ENCODE results near the gene C14orf180.
"Not testable (repeated sequence)": the region's sequence is repeated elsewhere in the genome, so short reads cannot be mapped to it uniquely, and the experiment has no call there.

C14orf180 gene

GRCh38 chr14:104576232-104576969, 3.2 kb upstream of the C14orf180 start:
- Histone ChIP-seq H3K4me1 (ENCODE audit: insufficient read depth, low read length) (no peaks in the 10 kb centered on the region), H3K9me3 (ENCODE audit: control insufficient read depth, insufficient read depth, low read length) (no peaks in the 10 kb centered on the region), H3K36me3 (ENCODE audit: insufficient read depth, low read length) (no peaks in the 10 kb centered on the region), H3K9ac (ENCODE audit: low read depth, low read length) (no peak overlapping the region)

- Histone ChIP-seq H3K36me3 (ENCODE audit: insufficient read depth, low read length) (no peaks in the 10 kb centered on the region), H3K9ac (ENCODE audit: low read depth, low read length) (no peak overlapping the region), H3K4me1 (ENCODE audit: insufficient read depth, low read length) (no peaks in the 10 kb centered on the region)
Measured at GRCh38 chr14:104576970-104577332, 2.6 kb upstream of the C14orf180 start.

GRCh38 chr14:104577426-104577825, 2.1 kb upstream of the C14orf180 start:
- no peaks in the 10 kb centered on the region for H3K4me1 ChIP-seq (ENCODE audit: insufficient read depth, low read length)
- H3K9me3 ChIP-seq (ENCODE audit: control insufficient read depth, insufficient read depth, low read length): no peaks in the 10 kb centered on the region
- H3K9ac ChIP-seq (ENCODE audit: low read depth, low read length): no peak overlapping the region
- no peaks in the 10 kb centered on the region for H3K36me3 ChIP-seq (ENCODE audit: insufficient read depth, low read length)

More at GRCh38 chr14:104576970-104577332, 2.6 kb upstream of the C14orf180 start:
- no peaks in the 10 kb centered on the region for H3K9me3 ChIP-seq (ENCODE audit: control insufficient read depth, insufficient read depth, low read length)

GRCh38 chr14:104577847-104578301, 1.7 kb upstream of the C14orf180 start:
- H3K9me3 ChIP-seq (ENCODE audit: control insufficient read depth, insufficient read depth, low read length): no peaks in the 10 kb centered on the region
- no peak overlapping the region for H3K9ac ChIP-seq (ENCODE audit: low read depth, low read length)
- H3K36me3 ChIP-seq (ENCODE audit: insufficient read depth, low read length): no peaks in the 10 kb centered on the region
- H3K4me1 ChIP-seq (ENCODE audit: insufficient read depth, low read length): no peaks in the 10 kb centered on the region

- H3K9ac ChIP-seq (ENCODE audit: low read depth, low read length): no peak overlapping the region
- H3K36me3 ChIP-seq (ENCODE audit: insufficient read depth, low read length): no peaks in the 10 kb centered on the region
- H3K4me1 ChIP-seq (ENCODE audit: insufficient read depth, low read length): no peaks in the 10 kb centered on the region
- no peaks in the 10 kb centered on the region for H3K9me3 ChIP-seq (ENCODE audit: control insufficient read depth, insufficient read depth, low read length)
Measured at GRCh38 chr14:104578321-104578720, 1.2 kb upstream of the C14orf180 start.

GRCh38 chr14:104579939-104580338, 375 bp downstream of the C14orf180 start:
- not testable (repeated sequence) for H3K9me3 ChIP-seq (ENCODE audit: control insufficient read depth, insufficient read depth, low read length); H3K9ac ChIP-seq (ENCODE audit: low read depth, low read length); H3K4me1 ChIP-seq (ENCODE audit: insufficient read depth, low read length); H3K36me3 ChIP-seq (ENCODE audit: insufficient read depth, low read length)

- Histone ChIP-seq H3K9ac (ENCODE audit: low read depth, low read length) (no peak overlapping the region), H3K36me3 (ENCODE audit: insufficient read depth, low read length) (no peaks in the 10 kb centered on the region), H3K4me1 (ENCODE audit: insufficient read depth, low read length) (no peaks in the 10 kb centered on the region), H3K9me3 (ENCODE audit: control insufficient read depth, insufficient read depth, low read length) (no peaks in the 10 kb centered on the region)
Measured at GRCh38 chr14:104580961-104581360, 1.4 kb downstream of the C14orf180 start.

GRCh38 chr14:104581521-104581920, 2.0 kb downstream of the C14orf180 start:
- no peaks in the 10 kb centered on the region for H3K36me3 ChIP-seq (ENCODE audit: insufficient read depth, low read length)
- H3K4me1 ChIP-seq (ENCODE audit: insufficient read depth, low read length): no peaks in the 10 kb centered on the region

GRCh38 chr14:104582005-104582404, 2.4 kb downstream of the C14orf180 start:
- Histone ChIP-seq H3K4me1 (ENCODE audit: insufficient read depth, low read length) (no peaks in the 10 kb centered on the region), H3K9ac (ENCODE audit: low read depth, low read length) (no peak overlapping the region), H3K9me3 (ENCODE audit: control insufficient read depth, insufficient read depth, low read length) (no peaks in the 10 kb centered on the region), H3K36me3 (ENCODE audit: insufficient read depth, low read length) (no peaks in the 10 kb centered on the region)

More at GRCh38 chr14:104581521-104581920, 2.0 kb downstream of the C14orf180 start:
- Histone ChIP-seq H3K9ac (ENCODE audit: low read depth, low read length) (no peak overlapping the region), H3K9me3 (ENCODE audit: control insufficient read depth, insufficient read depth, low read length) (no peaks in the 10 kb centered on the region)

- no peaks in the 10 kb centered on the region; the same call in 1 of the 2 replicates for H3K4me1 ChIP-seq (ENCODE audit: insufficient read depth, low read length)
- no peak overlapping the region for H3K9ac ChIP-seq (ENCODE audit: low read depth, low read length)
- no peaks in the 10 kb centered on the region for H3K9me3 ChIP-seq (ENCODE audit: control insufficient read depth, insufficient read depth, low read length)
- H3K36me3 ChIP-seq (ENCODE audit: insufficient read depth, low read length): no peaks in the 10 kb centered on the region
Measured at GRCh38 chr14:104582662-104583061, 3.1 kb downstream of the C14orf180 start.

GRCh38 chr14:104583424-104584306, 4.1 kb downstream of the C14orf180 start:
- Histone ChIP-seq H3K36me3 (ENCODE audit: insufficient read depth, low read length) (no peaks in the 10 kb centered on the region), H3K9me3 (ENCODE audit: control insufficient read depth, insufficient read depth, low read length) (no peaks in the 10 kb centered on the region), H3K9ac (ENCODE audit: low read depth, low read length) (no peak overlapping the region), H3K4me1 (ENCODE audit: insufficient read depth, low read length) (no peaks in the 10 kb centered on the region; the same call in 1 of the 2 replicates)

- H3K4me1 ChIP-seq (ENCODE audit: insufficient read depth, low read length): no peaks in the 10 kb centered on the region; the same call in 1 of the 2 replicates
- H3K9ac ChIP-seq (ENCODE audit: low read depth, low read length): no peak overlapping the region
- no peaks in the 10 kb centered on the region for H3K9me3 ChIP-seq (ENCODE audit: control insufficient read depth, insufficient read depth, low read length)
- H3K36me3 ChIP-seq (ENCODE audit: insufficient read depth, low read length): no peaks in the 10 kb centered on the region
Measured at GRCh38 chr14:104584557-104584956, 5.0 kb downstream of the C14orf180 start.

- Histone ChIP-seq H3K36me3 (ENCODE audit: insufficient read depth, low read length) (no peaks in the 10 kb centered on the region), H3K4me1 (ENCODE audit: insufficient read depth, low read length) (no peaks in the 10 kb centered on the region; the same call in 1 of the 2 replicates), H3K9me3 (ENCODE audit: control insufficient read depth, insufficient read depth, low read length) (no peaks in the 10 kb centered on the region)
Measured at GRCh38 chr14:104585966-104586697, 6.6 kb downstream of the C14orf180 start.

More at GRCh38 chr14:104585966-104586697, 6.6 kb downstream of the C14orf180 start:
- H3K9ac ChIP-seq (ENCODE audit: low read depth, low read length): no peak overlapping the region

Data from ES-I3 (cell line).